Right lobe of liver (tissue), 6 donors: ENCODE measurements around the gene GSDMA. TPM values are rescaled to one million over a fixed set of nuclear protein-coding genes. Genes with fewer than 3 reads are reported as not detected.

Experiments used
- ATAC-seq, 4 donors: fragments of 200-7000 bp; cut with Tn5 transposase; one replicate each; pipeline ENCODE4 v1.9.1; 2020; ENCODE audit warnings: mild to moderate bottlenecking in 4 of 4, moderate library complexity in 4 of 4
- DNase-seq, 3 donors: peaks; one replicate each; pipeline ENCODE4 v3.0.0-alpha.2; 2020
- H3K27ac ChIP-seq, 3 donors: fragments of 200-600 bp; one replicate each; pipeline ENCODE4 v1.8.0; 2022
- H3K27me3 ChIP-seq, 2 donors: fragments of 200-600 bp; one replicate each; pipeline ENCODE4 v1.8.0; 2022
- H3K36me3 ChIP-seq, 4 donors: fragments of 200-600 bp; sonication (generic) in 1 of 4; one replicate each; pipeline versions ENCODE4 v1.5.1 to v1.8.0; 2017 to 2022; ENCODE audit warnings: control low read depth in 1 of 4
- H3K4me1 ChIP-seq, 4 donors: fragments of 200-600 bp; sonication (generic) in 1 of 4; one replicate each; pipeline versions ENCODE4 v1.5.1 to v1.8.0; 2017 to 2022; ENCODE audit warnings: control low read depth in 1 of 4
- H3K4me3 ChIP-seq, 3 donors: fragments of 200-600 bp; one replicate each; pipeline ENCODE4 v1.8.0; 2022
- H3K9me3 ChIP-seq, 4 donors: fragments of 200-600 bp; sonication (generic) in 1 of 4; one replicate each; pipeline versions ENCODE4 v1.5.1 to v1.8.0; 2017 to 2022; ENCODE audit warnings: control low read depth in 1 of 4
- POLR2A ChIP-seq: fragments of 450-650 bp; IDR thresholded peaks from one replicate; pipeline ENCODE4 v1.6.1; 2017; ENCODE audit warnings: antibody characterized with exemption, mild to moderate bottlenecking
- WGBS: methylation state at CpG from one replicate; pipeline ENCODE4 v1.1.6; 2018; ENCODE audit warnings: low coverage, low lambda C conversion rate; ENCODE audit not compliant: insufficient coverage; ENCODE audit errors: missing lambda C conversion rate; 5-methylcytosine and 5-hydroxymethylcytosine counted together
- intact Hi-C, 2 donors: fragments of 100-400 bp; cut with DNase I; formaldehyde crosslinking; loops; one replicate each; pipeline versions ENCODE4 v1.11.2 to v1.14.1; 2022
- total RNA-seq, 6 experiments: library from RNA; depleted of rRNA in 2 of 6; stranded (reverse); fragments of >200 nt in 2 of 6; fragmentation: NEBNext Ultra II Directional in 3 of 6; extraction: Animal tissue kit (Norgen Biotek cat#: 25700) in 3 of 6; gene quantifications; one replicate each; pipeline versions ENCODE4 v1.1.0 to v1.2.4, GENCODE V29; 2016 to 2023
- TF ChIP-seq, protein P1 (sequence below), 4 donors: fragments of 200-600 bp in 3 of 4; fragments of 450-650 bp in 1 of 4; IDR thresholded peaks; one replicate each; pipeline versions ENCODE4 v1.5.1 to v1.8.0; 2016 to 2022; ENCODE audit warnings: antibody characterized with exemption in 4 of 4, mild to moderate bottlenecking in 2 of 4
- donor health status: DM: no; HTN: yes; CAD: no.
- donor health status: DM: no; HTN: no; CAD: no.
- donor health status: DM: no; HTN: no; CAD: no.
- donor health status: DM: no; HTN: yes; CAD: no.
- donor health status: DM: no; HTN: yes; CAD: no.

Gene GSDMA
- total RNA-seq, 6 experiments from 2014 or later: 0.42 to 0.99 TPM; not detected in 4

DNA sequence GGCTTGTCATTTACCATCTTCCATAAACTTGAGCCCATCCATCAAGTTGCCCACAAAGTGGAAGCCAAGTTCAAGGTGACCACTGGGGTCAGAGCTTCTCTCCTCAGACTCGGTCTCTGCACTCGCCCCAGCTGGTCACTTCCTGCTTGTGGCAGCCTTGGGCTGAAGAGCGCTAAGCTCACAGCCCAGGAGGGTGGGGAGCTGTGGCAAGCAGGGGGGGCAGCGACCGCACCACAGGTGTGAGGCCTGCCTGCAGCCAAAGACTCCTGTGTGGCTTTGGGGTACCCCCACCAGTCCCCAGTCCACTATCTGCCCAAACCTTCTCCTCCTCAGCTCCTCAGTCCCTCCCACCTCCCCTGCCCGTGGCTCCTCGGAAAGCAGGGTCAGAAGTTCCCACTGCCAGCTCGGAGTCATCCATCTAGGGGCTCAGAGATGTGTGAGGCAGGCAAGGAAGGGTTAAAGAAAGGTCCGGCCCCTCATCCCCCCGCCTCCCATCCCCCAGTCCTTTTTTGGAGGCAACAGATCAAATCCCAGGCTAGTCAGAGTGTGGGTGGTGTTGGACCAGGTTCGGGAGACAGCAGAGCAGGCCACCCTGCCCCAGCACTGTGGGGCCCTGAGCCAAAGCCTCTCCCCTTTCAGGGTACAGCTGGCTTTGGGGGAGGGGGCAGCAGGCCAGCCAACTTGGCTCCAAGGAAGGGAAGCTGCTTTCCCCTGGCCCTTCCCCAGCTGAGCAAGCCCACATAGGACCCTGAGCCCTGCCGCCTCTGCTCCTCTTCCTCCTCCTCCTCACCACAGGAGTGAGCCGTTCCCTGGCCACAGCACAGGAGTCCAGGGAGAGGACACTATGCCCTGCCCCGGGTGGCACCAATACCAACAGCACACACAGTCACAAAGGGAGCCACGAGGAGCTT lies 55.7 kb downstream of the GSDMA start:
- H3K4me3 ChIP-seq: no peak overlapping the region
- no peaks in the 10 kb centered on the region for H3K9me3 ChIP-seq
- 51% methylated on average over 5 of the region's 15 CpGs for WGBS
- peaks cover 0 to 21% (median 8%) of the 10 kb centered on the region in 4 donors for H3K36me3 ChIP-seq
- intact Hi-C loops: loop anchor here (10.0 kb wide), 4 partner anchors 56 to 176 kb away; partner anchors contain the start of gene RAPGEFL1 (in 1 of the 2)
- DNase-seq: peak in 1 of 3 donors; percentile 45
- H3K27ac ChIP-seq: no peak overlapping the region
- H3K27me3 ChIP-seq: no peaks in the 10 kb centered on the region
- TF ChIP-seq, protein P1, sequence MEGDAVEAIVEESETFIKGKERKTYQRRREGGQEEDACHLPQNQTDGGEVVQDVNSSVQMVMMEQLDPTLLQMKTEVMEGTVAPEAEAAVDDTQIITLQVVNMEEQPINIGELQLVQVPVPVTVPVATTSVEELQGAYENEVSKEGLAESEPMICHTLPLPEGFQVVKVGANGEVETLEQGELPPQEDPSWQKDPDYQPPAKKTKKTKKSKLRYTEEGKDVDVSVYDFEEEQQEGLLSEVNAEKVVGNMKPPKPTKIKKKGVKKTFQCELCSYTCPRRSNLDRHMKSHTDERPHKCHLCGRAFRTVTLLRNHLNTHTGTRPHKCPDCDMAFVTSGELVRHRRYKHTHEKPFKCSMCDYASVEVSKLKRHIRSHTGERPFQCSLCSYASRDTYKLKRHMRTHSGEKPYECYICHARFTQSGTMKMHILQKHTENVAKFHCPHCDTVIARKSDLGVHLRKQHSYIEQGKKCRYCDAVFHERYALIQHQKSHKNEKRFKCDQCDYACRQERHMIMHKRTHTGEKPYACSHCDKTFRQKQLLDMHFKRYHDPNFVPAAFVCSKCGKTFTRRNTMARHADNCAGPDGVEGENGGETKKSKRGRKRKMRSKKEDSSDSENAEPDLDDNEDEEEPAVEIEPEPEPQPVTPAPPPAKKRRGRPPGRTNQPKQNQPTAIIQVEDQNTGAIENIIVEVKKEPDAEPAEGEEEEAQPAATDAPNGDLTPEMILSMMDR (IDR thresholded peaks at IDR 0.05): no peak
- no peak for TF ChIP-seq POLR2A
- H3K4me1 ChIP-seq: peaks cover 0 to 2% (median 0%) of the 10 kb centered on the region in 4 donors
- ATAC-seq: peak in 2 of 4 donors; percentile 14 to 20

DNA sequence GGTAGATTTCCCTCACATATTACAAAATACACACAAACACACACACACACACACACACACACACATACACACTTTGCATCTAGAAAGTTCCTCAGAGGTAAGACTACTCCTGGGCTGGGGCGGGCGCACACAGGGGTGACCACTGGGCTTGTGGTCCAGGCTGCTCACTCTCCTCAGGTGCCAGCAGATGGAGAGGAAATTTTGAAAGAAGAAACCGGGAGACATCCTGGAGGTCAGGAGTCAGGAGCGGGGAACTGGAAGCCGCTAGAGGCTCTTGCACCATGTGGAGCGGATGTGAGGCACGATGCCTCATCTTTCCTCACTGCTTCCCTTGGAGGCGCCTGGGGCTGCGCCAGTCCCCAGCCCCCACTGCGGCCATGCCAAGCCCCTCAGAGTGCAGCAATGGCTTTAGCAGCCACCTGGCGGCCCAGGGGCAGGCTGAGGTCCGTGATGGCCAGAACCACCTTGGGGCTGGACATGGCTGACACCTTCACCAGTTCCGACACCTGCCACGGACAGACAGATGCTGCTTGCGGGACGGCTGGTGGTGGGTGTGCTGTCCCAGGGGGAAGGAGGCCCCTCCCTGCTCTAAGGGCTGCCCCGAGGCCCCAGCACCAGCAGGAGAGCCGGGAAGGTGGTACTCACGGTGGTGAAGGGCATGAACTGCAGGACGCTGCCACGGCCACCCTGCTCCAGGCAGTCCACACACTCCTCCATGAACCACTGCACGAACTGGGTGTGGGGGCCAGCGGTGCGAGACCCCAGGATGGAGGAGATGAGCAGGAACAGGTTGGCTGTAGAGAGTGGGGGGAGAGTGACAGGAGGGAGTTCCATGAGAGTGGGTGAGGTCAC lies 56.6 kb downstream of the GSDMA start:
- no peaks in the 10 kb centered on the region for H3K9me3 ChIP-seq
- intact Hi-C loops: loop anchor here (10.0 kb wide), 4 partner anchors 55 to 175 kb away; partner anchors contain the start of gene RAPGEFL1 (in 1 of the 2)
- H3K27me3 ChIP-seq: no peaks in the 10 kb centered on the region
- H3K4me1 ChIP-seq: peaks cover 0 to 7% (median 0%) of the 10 kb centered on the region in 4 donors
- H3K4me3 ChIP-seq: no peak overlapping the region
- DNase-seq: no peak
- H3K27ac ChIP-seq: no peak overlapping the region
- peaks cover 0 to 21% (median 8%) of the 10 kb centered on the region in 4 donors for H3K36me3 ChIP-seq
- 80% methylated on average over 8 of the region's 24 CpGs for WGBS
- TF ChIP-seq, protein P1 (IDR thresholded peaks at IDR 0.05): no peak
- no peak for TF ChIP-seq POLR2A
- ATAC-seq: peak in 1 of 4 donors; percentile 2

DNA sequence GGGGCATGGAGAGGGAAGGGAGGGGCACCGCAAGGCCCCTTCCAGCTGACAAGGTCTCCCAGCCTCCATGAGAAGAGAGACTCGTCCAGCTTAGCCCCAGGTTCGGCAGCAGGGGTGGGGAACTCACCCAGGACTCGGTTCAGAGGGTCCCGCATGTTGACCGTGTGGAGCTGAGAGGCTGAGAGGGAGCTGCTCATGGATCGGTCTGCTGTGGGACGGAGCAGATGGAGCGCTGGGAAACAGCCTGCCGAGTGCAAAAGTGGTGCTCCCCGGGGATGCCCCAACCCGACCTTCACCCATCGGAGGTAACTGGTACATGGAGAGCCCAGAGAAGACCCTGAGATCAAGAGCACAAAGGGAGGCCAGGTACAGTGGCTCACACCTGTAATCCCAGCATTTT lies 57.3 kb downstream of the GSDMA start:
- TF ChIP-seq, protein P1 (IDR thresholded peaks at IDR 0.05): no peak
- TF ChIP-seq POLR2A: no peak
- no peaks in the 10 kb centered on the region for H3K27me3 ChIP-seq
- intact Hi-C loops: no loop called here
- 95% methylated on average over 4 of the region's 13 CpGs for WGBS
- H3K4me3 ChIP-seq: no peak overlapping the region
- DNase-seq (no peak), ATAC-seq (no peak)
- H3K27ac ChIP-seq: no peak overlapping the region
- peaks cover 0 to 7% (median 0%) of the 10 kb centered on the region in 4 donors for H3K4me1 ChIP-seq
- H3K36me3 ChIP-seq: peaks cover 0 to 24% (median 8%) of the 10 kb centered on the region in 4 donors
- H3K9me3 ChIP-seq: no peaks in the 10 kb centered on the region

DNA sequence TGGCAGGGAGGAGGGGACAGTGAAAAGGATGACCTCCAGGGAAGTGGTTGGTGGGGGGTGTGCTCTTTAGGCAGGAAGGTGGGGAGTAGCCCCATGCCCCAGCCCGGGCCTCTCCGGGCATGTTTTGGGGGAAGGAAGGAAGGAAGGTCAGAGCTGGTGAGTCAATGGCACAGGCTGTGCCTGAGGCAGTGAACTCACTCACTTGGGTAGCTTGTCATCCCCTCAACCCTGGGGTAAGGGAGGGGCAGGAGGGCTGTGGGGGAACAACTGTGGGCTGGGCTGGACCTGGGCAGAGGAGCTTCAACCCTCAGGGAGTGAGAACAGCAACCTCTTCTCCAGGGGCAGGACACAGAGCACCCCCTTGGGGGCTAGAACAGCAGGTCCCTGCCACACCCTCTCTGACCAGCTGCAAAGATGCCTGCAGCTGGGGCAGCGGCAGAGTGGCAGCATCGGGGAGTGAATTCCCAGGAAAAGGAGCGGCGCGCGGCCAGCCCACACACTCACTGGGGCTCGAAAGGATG lies 58.7 kb downstream of the GSDMA start:
- no peaks in the 10 kb centered on the region for H3K9me3 ChIP-seq
- H3K4me1 ChIP-seq: peaks cover 0 to 18% (median 3%) of the 10 kb centered on the region in 4 donors
- 80% methylated on average over 7 of the region's 9 CpGs for WGBS
- H3K4me3 ChIP-seq: no peak overlapping the region
- no peak overlapping the region for H3K27ac ChIP-seq
- H3K27me3 ChIP-seq: no peaks in the 10 kb centered on the region
- intact Hi-C loops: no loop called here
- TF ChIP-seq, protein P1 (IDR thresholded peaks at IDR 0.05): no peak
- no peak for TF ChIP-seq POLR2A
- DNase-seq (no peak), ATAC-seq (no peak)
- H3K36me3 ChIP-seq: peaks cover 0 to 35% (median 8%) of the 10 kb centered on the region in 4 donors
